RWPE2 (cell line): ENCODE data around the gene OXNAD1.

Experiments used
- ATAC-seq: fragments of 200-7000 bp; cut with Tn5 transposase; 3 replicates; pipeline ENCODE4 v1.9.1; 2021; ENCODE audit warnings: low read depth
- DNase-seq: peaks from one replicate; pipeline ENCODE4 v3.0.0-alpha.2; 2020; ENCODE audit warnings: low spot score
- H3K27ac ChIP-seq: fragments of 450-650 bp; 2 replicates; pipeline ENCODE4 v1.5.1; 2017; ENCODE audit warnings: mild to moderate bottlenecking; ENCODE audit not compliant: poor library complexity, severe bottlenecking
- H3K27me3 ChIP-seq: fragments of 250-450 bp; sonication (Bioruptor Pico); 2 replicates; pipeline ENCODE4 v1.5.1; 2021; ENCODE audit warnings: mild to moderate bottlenecking, moderate library complexity; ENCODE audit not compliant: insufficient read depth, poor library complexity, severe bottlenecking
- H3K36me3 ChIP-seq: fragments of 250-450 bp; sonication (Bioruptor Pico); 2 replicates; pipeline ENCODE4 v1.5.1; 2020; ENCODE audit warnings: low read depth, mild to moderate bottlenecking, moderate library complexity
- H3K4me1 ChIP-seq: fragments of 250-450 bp; sonication (Bioruptor Pico); 2 replicates; pipeline ENCODE4 v1.5.1; 2021; ENCODE audit warnings: mild to moderate bottlenecking, moderate library complexity; ENCODE audit not compliant: insufficient read depth, poor library complexity, severe bottlenecking
- H3K4me3 ChIP-seq: fragments of 250-450 bp; sonication (Bioruptor Pico); 2 replicates; pipeline ENCODE4 v1.5.1; 2021; ENCODE audit warnings: mild to moderate bottlenecking, moderate library complexity; ENCODE audit not compliant: severe bottlenecking
- H3K9me3 ChIP-seq: fragments of 250-450 bp; sonication (Bioruptor Pico); 2 replicates; pipeline ENCODE4 v1.5.1; 2021; ENCODE audit warnings: mild to moderate bottlenecking, moderate library complexity; ENCODE audit not compliant: severe bottlenecking
- CTCF ChIP-seq: fragments of 450-650 bp; IDR thresholded peaks from one replicate; pipeline ENCODE4 v1.5.1; 2017; ENCODE audit warnings: mild to moderate bottlenecking, moderate library complexity; ENCODE audit not compliant: poor library complexity, severe bottlenecking

The OXNAD1 gene

DNA sequence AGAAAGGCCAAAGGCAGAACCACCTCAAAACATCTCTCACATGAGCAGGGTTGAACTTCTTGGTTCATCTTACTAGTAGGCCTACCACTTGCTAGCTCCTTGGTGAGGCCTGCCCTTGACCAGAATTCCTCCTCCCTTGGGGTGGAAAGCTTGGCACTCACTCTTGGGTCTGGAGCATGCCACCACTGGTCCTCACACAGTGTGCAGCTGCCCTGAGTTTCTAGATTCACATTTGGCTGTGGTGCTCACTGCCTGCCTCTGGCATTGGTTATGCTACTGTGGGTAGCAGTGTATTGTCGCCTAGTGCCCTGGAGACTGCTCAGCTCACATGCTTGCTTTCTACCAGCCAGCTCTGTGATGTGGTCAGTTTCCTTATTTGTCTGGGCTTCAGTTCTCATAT lies 23.7 kb downstream of the OXNAD1 start:
- no peak for DNase-seq
- H3K4me1 ChIP-seq, result no peaks in the 10 kb centered on the region
- H3K36me3 ChIP-seq, result peaks cover 38% of the 10 kb centered on the region
- ATAC-seq, result no peak
- no peak for TF ChIP-seq CTCF
- no peaks in the 10 kb centered on the region for H3K9me3 ChIP-seq
- H3K4me3 ChIP-seq, result no peak overlapping the region
- no peak overlapping the region for H3K27ac ChIP-seq
- H3K27me3 ChIP-seq, result no peaks in the 10 kb centered on the region

GRCh38 chr3:16289144-16289889 lies 24.3 kb downstream of the OXNAD1 start:
- no peaks in the 10 kb centered on the region for H3K4me1 ChIP-seq
- H3K36me3 ChIP-seq, result peaks cover 38% of the 10 kb centered on the region
- H3K4me3 ChIP-seq, result no peak overlapping the region
- no peaks in the 10 kb centered on the region for H3K9me3 ChIP-seq
- no peak for TF ChIP-seq CTCF
- ATAC-seq (no peak), DNase-seq (no peak)
- no peak overlapping the region for H3K27ac ChIP-seq
- no peaks in the 10 kb centered on the region for H3K27me3 ChIP-seq

DNA sequence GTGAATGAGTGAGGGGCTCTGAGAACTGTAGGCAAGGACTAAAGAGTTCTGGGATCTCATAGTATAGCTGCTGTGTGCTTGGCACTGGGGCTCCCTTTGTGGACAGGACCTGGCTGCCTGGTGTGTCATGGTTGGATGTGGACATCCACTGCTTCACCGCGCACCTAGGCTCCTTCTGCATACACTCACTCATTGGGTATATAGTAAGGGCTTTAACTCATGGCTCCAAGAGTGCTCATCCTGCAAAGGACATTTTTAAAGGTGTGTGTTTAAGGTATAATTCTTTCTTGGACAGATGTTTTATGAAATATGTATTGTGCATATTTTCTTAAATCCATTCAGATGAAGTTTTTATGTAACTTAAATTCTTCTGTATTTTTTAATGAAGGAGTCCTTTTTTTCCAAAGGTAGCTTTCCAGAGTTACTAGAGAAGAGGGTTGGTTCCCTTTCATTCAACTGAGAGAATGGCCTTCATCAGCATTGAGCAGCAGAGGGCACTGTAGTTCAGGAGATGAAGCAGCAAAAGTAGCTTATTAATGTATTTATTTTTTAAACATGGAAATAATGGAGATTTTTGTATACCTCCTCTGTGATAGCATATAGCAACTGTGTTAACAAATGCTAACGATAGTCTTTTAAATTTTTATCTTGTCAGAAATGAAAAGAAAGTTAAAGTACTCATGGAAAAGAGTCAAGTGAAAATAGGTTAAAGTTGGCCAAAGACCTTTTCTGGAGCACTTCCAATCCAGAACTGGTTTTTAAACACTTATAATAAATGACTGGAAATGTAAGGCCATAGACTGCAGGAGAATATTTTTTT lies 25.2 kb downstream of the OXNAD1 start:
- no peaks in the 10 kb centered on the region for H3K4me1 ChIP-seq
- no peaks in the 10 kb centered on the region for H3K27me3 ChIP-seq
- H3K4me3 ChIP-seq, result no peak overlapping the region
- no peaks in the 10 kb centered on the region for H3K9me3 ChIP-seq
- peaks cover 47% of the 10 kb centered on the region for H3K36me3 ChIP-seq
- TF ChIP-seq CTCF, result peak; percentile 86
- H3K27ac ChIP-seq, result no peak overlapping the region
- no peak for DNase-seq
- ATAC-seq, result peak; percentile 50; the same call in 1 of the 3 replicates

DNA sequence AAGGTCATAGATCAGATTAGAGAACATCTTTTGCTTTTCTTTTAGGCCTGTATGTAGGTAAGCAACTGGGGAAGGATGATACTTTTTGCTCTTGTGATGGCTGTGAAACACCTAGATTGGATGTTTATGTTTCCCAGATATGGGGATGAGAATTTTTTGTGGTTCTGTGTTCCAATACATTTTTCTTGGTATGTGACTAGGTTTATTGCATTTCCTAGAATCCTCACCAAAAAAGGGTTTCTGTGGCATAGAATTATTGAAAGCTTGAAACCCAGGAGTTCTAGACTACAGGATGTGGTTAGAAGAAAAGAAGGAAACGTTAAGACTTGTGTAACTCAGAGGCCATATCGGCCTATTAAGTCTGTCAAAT lies 25.8 kb downstream of the OXNAD1 start:
- ATAC-seq, result no peak
- H3K4me3 ChIP-seq, result no peak overlapping the region
- peaks cover 52% of the 10 kb centered on the region for H3K36me3 ChIP-seq

More for the DNA sequence above, 25.8 kb downstream of the OXNAD1 start:
- H3K27me3 ChIP-seq, result no peaks in the 10 kb centered on the region
- DNase-seq, result no peak
- no peaks in the 10 kb centered on the region for H3K4me1 ChIP-seq
- no peak overlapping the region for H3K27ac ChIP-seq
- H3K9me3 ChIP-seq, result no peaks in the 10 kb centered on the region
- no peak for TF ChIP-seq CTCF
